K562 (cell line): ENCODE measurements around the gene POLG. TPM values are rescaled to one million over a fixed set of nuclear protein-coding genes. Genes with fewer than 3 reads are reported as not detected.

Experiments used
- ATAC-seq: fragments of 200-7000 bp; cut with Tn5 transposase; 3 replicates; pipeline ENCODE4 v1.9.1; 2020; ENCODE audit warnings: moderate library complexity
- BruUV-seq: library from RNA; stranded (reverse); fragments of 400-500 nt; replicated peaks from 2 replicates; lab custom pipeline; 2021; lab: Mats Ljungman, UMichigan
- CTCF ChIA-PET: fragments of 300-600 bp; formaldehyde crosslinking; extraction: SDS; loops from one replicate; lab custom pipeline; 2021; ENCODE audit warnings: low intra/inter-chr PET ratio; lab: Yijun Ruan, JAX
- POLR2A ChIA-PET: fragments of 300-600, 350-650 bp; sonication (Branson Sonifier 250); formaldehyde crosslinking; extraction: SDS; loops from one replicate; lab custom pipeline; 2021; ENCODE audit warnings: antibody characterized with exemption, inconsistent platforms; lab: Yijun Ruan, JAX
- DNase-seq, 4 experiments: peaks; one replicate each; pipeline versions ENCODE4 v3.0.0 to v3.0.0-alpha.2; 2011 to 2018; ENCODE audit warnings: low spot score in 3 of 4, mixed read lengths in 3 of 4; ENCODE audit errors: extremely low read depth in 1 of 4
- FAIRE-seq: peaks from 2 replicates; lab custom pipeline; 2011; peaks lifted over from hg19 to GRCh38; lab: Jason Lieb, UNC
- H2AFZ ChIP-seq: 2 replicates; pipeline ENCODE4 v1.6.0; 2011; ENCODE audit warnings: low read depth, low read length, control low read depth, inconsistent platforms
- H3K27ac ChIP-seq: fragments of 200-600 bp; 3 replicates; pipeline ENCODE4 v1.8.0; 2011; ENCODE audit warnings: low read depth, mild to moderate bottlenecking, control low read depth, inconsistent platforms, low read length, moderate library complexity, mixed read lengths; ENCODE audit errors: extremely low read depth
- H3K27me3 ChIP-seq, 2 experiments: fragments of 300-600 bp in 1 of 2; 2 replicates in 1 of 2; 3 replicates in 1 of 2; pipeline versions ENCODE4 v1.6.0 to v1.8.0; 2011; ENCODE audit warnings: inconsistent platforms in 2 of 2, low read length in 2 of 2, mild to moderate bottlenecking in 1 of 2, mixed read lengths in 1 of 2, moderate library complexity in 1 of 2; ENCODE audit not compliant: control insufficient read depth in 2 of 2, insufficient read depth in 2 of 2
- H3K36me3 ChIP-seq: fragments of 300-600 bp; 3 replicates; pipeline ENCODE4 v1.8.0; 2011; ENCODE audit warnings: mild to moderate bottlenecking, low read length, inconsistent platforms; ENCODE audit not compliant: control insufficient read depth, insufficient read depth
- H3K4me1 ChIP-seq, 2 experiments: fragments of 200-600 bp in 1 of 2; replicated peaks in 1 of 2; 2 replicates in 1 of 2; 3 replicates in 1 of 2; pipeline versions ENCODE4 v1.5.1 to v1.8.0; 2011; ENCODE audit warnings: inconsistent platforms in 2 of 2, low read length in 2 of 2, mild to moderate bottlenecking in 1 of 2, mixed read lengths in 1 of 2, moderate library complexity in 1 of 2; ENCODE audit not compliant: control insufficient read depth in 2 of 2, insufficient read depth in 2 of 2
- H3K4me2 ChIP-seq: 2 replicates; pipeline ENCODE4 v1.6.1; 2011; ENCODE audit warnings: low read length, control low read depth, inconsistent platforms, mixed read lengths; ENCODE audit not compliant: insufficient read depth
- H3K4me3 ChIP-seq: fragments of 200-600 bp; sonication (generic), shearing (Covaris generic); 2 replicates; pipeline ENCODE4 v1.5.1; 2016; ENCODE audit warnings: control low read depth, inconsistent platforms
- H3K79me2 ChIP-seq: fragments of 200-600 bp; 3 replicates; pipeline ENCODE4 v1.8.0; 2011; ENCODE audit warnings: low read length, inconsistent platforms; ENCODE audit not compliant: control insufficient read depth, insufficient read depth
- H3K9ac ChIP-seq, 2 experiments: 2 replicates each; pipeline versions ENCODE4 v1.6.0 to v1.6.1; 2011; ENCODE audit warnings: low read depth in 2 of 2, low read length in 2 of 2, control low read depth in 1 of 2, inconsistent platforms in 1 of 2, mild to moderate bottlenecking in 1 of 2, mixed read lengths in 1 of 2; ENCODE audit not compliant: insufficient read depth in 1 of 2
- H3K9me1 ChIP-seq: one replicate; pipeline ENCODE4 v1.6.0; 2011; ENCODE audit warnings: inconsistent platforms, mild to moderate bottlenecking, low read length, moderate library complexity; ENCODE audit not compliant: control insufficient read depth, insufficient read depth
- H3K9me3 ChIP-seq: replicated peaks from 2 replicates; pipeline ENCODE4 v1.5.1; 2011; ENCODE audit warnings: low read depth, low read length, inconsistent platforms; ENCODE audit not compliant: control insufficient read depth, insufficient read depth
- H4K20me1 ChIP-seq: replicated peaks from 2 replicates; pipeline ENCODE4 v1.6.1; 2011; ENCODE audit warnings: low read length, inconsistent platforms, mixed read lengths; ENCODE audit not compliant: control insufficient read depth, insufficient read depth
- C11orf30 ChIP-seq: fragments of 450-650 bp; IDR thresholded peaks from 2 replicates; pipeline ENCODE4 v1.6.1; 2016; ENCODE audit warnings: low read depth, mild to moderate bottlenecking
- POU5F1 ChIP-seq: fragments of 150-350 bp; IDR thresholded peaks from 2 replicates; pipeline ENCODE4 v1.6.1; 2014; ENCODE audit warnings: borderline replicate concordance, low read length, low read depth, mild to moderate bottlenecking; ENCODE audit not compliant: partially characterized antibody
- SMC3 ChIP-seq: conservative IDR thresholded peaks from 2 replicates; pipeline ENCODE4 v1.6.1; 2011; ENCODE audit warnings: low read depth, low read length, improper control_type of control experiment; ENCODE audit not compliant: insufficient read depth
- WGBS: fragments of 100-300 bp; shearing (Covaris generic); methylation state at CpG from one replicate; pipeline ENCODE4 v1.1.6; 2016; ENCODE audit warnings: low coverage, mixed read lengths; ENCODE audit not compliant: insufficient coverage; ENCODE audit errors: missing lambda C conversion rate; 5-methylcytosine and 5-hydroxymethylcytosine counted together
- in situ Hi-C: fragments of 300-500 bp; cut with MboI; formaldehyde crosslinking; loops from 4 replicates; pipeline ENCODE4 v1.15.0; 2018; ENCODE audit warnings: inconsistent platforms, mixed read lengths
- intact Hi-C: fragments of 100-400 bp; cut with micrococcal nuclease; formaldehyde crosslinking; loops from 2 replicates; pipeline ENCODE4 v1.14.2; 2022
- polyA plus RNA-seq, 8 experiments: library from polyadenylated mRNA; depleted of rRNA in 4 of 8; stranded (reverse) in 5 of 8; unstranded in 3 of 8; fragments of >200 nt; fragmentation: Nextera tagmentation in 2 of 8; fragmentation: Illumina TruSeq in 1 of 8; extraction: Ambion mirVana in 2 of 8; extraction: Trizol in 1 of 8; gene quantifications; 2 replicates each; pipeline versions ENCODE4 v1.2.1 to v1.2.3, GENCODE V29; 2011 to 2014; ENCODE audit warnings: inconsistent platforms in 1 of 8, missing spikeins in 1 of 8
- total RNA-seq, 7 experiments: library from RNA; depleted of rRNA in 6 of 7; stranded (reverse); fragments of >200 nt in 6 of 7; fragmentation: Illumina TruSeq in 2 of 7; extraction: Trizol in 2 of 7; gene quantifications; 2 replicates each; pipeline versions ENCODE4 v1.2.1 to v1.2.3, GENCODE V29; 2011 to 2021; ENCODE audit warnings: low replicate concordance in 1 of 7

Gene POLG
- total and polyA plus RNA-seq, 9 of the 15 experiments (the other 6 are each of a cell fraction or from before 2014, with no cell fraction given): 15.2 to 83.8 (median 38.6) TPM

GRCh38 chr15:89307791-89308190 lies 26.8 kb downstream of the POLG start:
- CTCF ChIA-PET: no interaction called here

GRCh38 chr15:89307046-89307587 lies 27.5 kb downstream of the POLG start:
- Histone ChIP-seq H3K4me2 (no peak overlapping the region), H3K9me1 (no peaks in the 10 kb centered on the region), H3K27me3 (no peaks in the 10 kb centered on the region), H3K9me3 (no peaks in the 10 kb centered on the region), H4K20me1 (no peaks in the 10 kb centered on the region), H3K4me3 (no peak overlapping the region), H3K4me1 (peaks cover 0 to 6% of the 10 kb centered on the region in 2 experiments; a peak in 2 of 5 replicates), H3K27ac (no peak overlapping the region), H3K79me2 (no peaks in the 10 kb centered on the region)
- no peak for DNase-seq
- FAIRE-seq: no peak
- ChIA-PET POLR2A (interaction anchor here (0.7 to 1.2 kb wide), 4 partner anchors 8 to 27 kb away, joined by 3 to 6 read pairs (median 4); partner anchors contain the start of gene POLG), CTCF (no interaction called here)
- in situ Hi-C loops: no loop called here
- 93% methylated on average over 2 of the region's 2 CpGs for WGBS
- no peak for ATAC-seq
- no peak for TF ChIP-seq C11orf30
- TF ChIP-seq, all 486 proteins: peak for 0
- BruUV-seq: no TSS peak
- intact Hi-C loops: loop anchor here (5.0 kb wide), 1 partner anchor 100 kb away; no protein-coding TSS in a partner anchor
- peaks cover 86% of the 10 kb centered on the region for H3K36me3 ChIP-seq
- no peak overlapping the region for H2AFZ ChIP-seq
- H3K9ac ChIP-seq: no peak overlapping the region

More at GRCh38 chr15:89307791-89308190, 26.8 kb downstream of the POLG start:
- intact Hi-C loops: loop anchor here (5.0 kb wide), 1 partner anchor 100 kb away; no protein-coding TSS in a partner anchor
- Histone ChIP-seq H3K4me2 (no peak overlapping the region), H3K27ac (no peak overlapping the region), H3K4me1 (peaks cover 0 to 6% of the 10 kb centered on the region in 2 experiments; a peak in 2 of 5 replicates), H4K20me1 (no peaks in the 10 kb centered on the region), H3K36me3 (peaks cover 90% of the 10 kb centered on the region), H3K9me1 (no peaks in the 10 kb centered on the region), H3K9ac (no peak overlapping the region), H3K4me3 (no peak overlapping the region)
- 100% methylated on average over 2 of the region's 2 CpGs for WGBS
- DNase-seq: no peak
- no peak for ATAC-seq
- no TSS peak for BruUV-seq
- TF ChIP-seq SMC3: no peak
- TF ChIP-seq POU5F1: no peak
- TF ChIP-seq, all 486 proteins: peak for 0
- POLR2A ChIA-PET: interaction anchor here (1.1 to 1.2 kb wide), 2 partner anchors 11 to 27 kb away, joined by 4 to 6 read pairs; partner anchors contain the start of gene POLG
- in situ Hi-C loops: no loop called here
- Histone ChIP-seq H3K79me2 (no peaks in the 10 kb centered on the region), H2AFZ (no peak overlapping the region), H3K27me3 (no peaks in the 10 kb centered on the region), H3K9me3 (no peaks in the 10 kb centered on the region)
- no peak for FAIRE-seq
